ENCODE measurements around the gene HACD4. TPM values are rescaled to one million over a fixed set of nuclear protein-coding genes. Genes with fewer than 3 reads are reported as not detected.

The HACD4 gene
- polyA plus RNA-seq, 1 donor (not counting 4 experiments of a cell fraction or from before 2014, with no cell fraction given): 10.4 TPM

GRCh38 chr9:20988061-20988460 is 43.4 kb downstream of the HACD4 start:
- H3K9me1 ChIP-seq (ENCODE audit: control insufficient read depth, extremely low read depth, insufficient read depth, low read length): no peaks in the 10 kb centered on the region
- H4K20me1 ChIP-seq (ENCODE audit: control insufficient read depth, extremely low read depth, insufficient read depth, low read length): no peaks in the 10 kb centered on the region
- H3K4me1 ChIP-seq (ENCODE audit: control insufficient read depth, extremely low read depth, insufficient read depth, low read length): no peaks in the 10 kb centered on the region
- H3K79me2 ChIP-seq (ENCODE audit: control insufficient read depth, insufficient read depth, low read length): no peaks in the 10 kb centered on the region
- H3K27me3 ChIP-seq (ENCODE audit: control insufficient read depth, extremely low read depth, insufficient read depth, low read length): no peaks in the 10 kb centered on the region
- no peak overlapping the region for H2AFZ ChIP-seq (ENCODE audit: control insufficient read depth, low read length)
- no peak overlapping the region for H3K27ac ChIP-seq (ENCODE audit: control insufficient read depth, insufficient read depth, low read length)
- FAIRE-seq (no peak), DNase-seq (ENCODE audit: low read depth, low spot score) (no peak)
- no peak for TF ChIP-seq CTCF (optimal IDR thresholded peaks at IDR 0.05 in 1 of 3, IDR thresholded peaks at IDR 0.05 in 1 of 3, conservative IDR thresholded peaks at IDR 0.05 in 1 of 3; ENCODE audit: extremely low read depth in 1 of 3, insufficient read depth in 2 of 3, low read length in 3 of 3)
- no peak for TF ChIP-seq EZH2 (IDR thresholded peaks at IDR 0.05; ENCODE audit: low read length)
- no peaks in the 10 kb centered on the region for H3K9me3 ChIP-seq (ENCODE audit: control insufficient read depth, low read depth, low read length)
- dilution Hi-C loops (cut with MboI; ENCODE audit: extremely low pct_ligation_motif_present, low sequenced_read_pairs): no loop called here
- no peak overlapping the region for H3K4me2 ChIP-seq (ENCODE audit: control insufficient read depth, extremely low read depth, insufficient read depth, low read depth, low read length)
- no peak overlapping the region for H3K4me3 ChIP-seq (ENCODE audit: control insufficient read depth in 2 of 3, extremely low read depth in 1 of 3, insufficient read depth in 2 of 3, low read depth in 1 of 3, low read length in 3 of 3)
- H3K9ac ChIP-seq (ENCODE audit: control insufficient read depth, extremely low read depth, insufficient read depth, low read length): no peak overlapping the region
- peaks cover 0 to 4% of the 10 kb centered on the region in 2 experiments for H3K36me3 ChIP-seq (ENCODE audit: control insufficient read depth in 2 of 2, extremely low read depth in 1 of 2, insufficient read depth in 2 of 2, low read length in 2 of 2)

- TF ChIP-seq EZH2 (IDR thresholded peaks at IDR 0.05; ENCODE audit: low read length) (no peak), CTCF (optimal IDR thresholded peaks at IDR 0.05 in 1 of 3, IDR thresholded peaks at IDR 0.05 in 1 of 3, conservative IDR thresholded peaks at IDR 0.05 in 1 of 3; ENCODE audit: extremely low read depth in 1 of 3, insufficient read depth in 2 of 3, low read length in 3 of 3) (no peak)
- Histone ChIP-seq H4K20me1 (ENCODE audit: control insufficient read depth, extremely low read depth, insufficient read depth, low read length) (no peaks in the 10 kb centered on the region), H3K27ac (ENCODE audit: control insufficient read depth, insufficient read depth, low read length) (no peak overlapping the region), H3K79me2 (ENCODE audit: control insufficient read depth, insufficient read depth, low read length) (no peaks in the 10 kb centered on the region), H3K9ac (ENCODE audit: control insufficient read depth, extremely low read depth, insufficient read depth, low read length) (no peak overlapping the region), H2AFZ (ENCODE audit: control insufficient read depth, low read length) (no peak overlapping the region), H3K9me3 (ENCODE audit: control insufficient read depth, low read depth, low read length) (no peaks in the 10 kb centered on the region), H3K36me3 (ENCODE audit: control insufficient read depth in 2 of 2, extremely low read depth in 1 of 2, insufficient read depth in 2 of 2, low read length in 2 of 2) (peaks cover 0 to 6% of the 10 kb centered on the region in 2 experiments), H3K4me3 (ENCODE audit: control insufficient read depth in 2 of 3, extremely low read depth in 1 of 3, insufficient read depth in 2 of 3, low read depth in 1 of 3, low read length in 3 of 3) (no peak overlapping the region), H3K4me1 (ENCODE audit: control insufficient read depth, extremely low read depth, insufficient read depth, low read length) (no peaks in the 10 kb centered on the region), H3K9me1 (ENCODE audit: control insufficient read depth, extremely low read depth, insufficient read depth, low read length) (no peaks in the 10 kb centered on the region), H3K4me2 (ENCODE audit: control insufficient read depth, extremely low read depth, insufficient read depth, low read depth, low read length) (no peak overlapping the region), H3K27me3 (ENCODE audit: control insufficient read depth, extremely low read depth, insufficient read depth, low read length) (no peaks in the 10 kb centered on the region)
- dilution Hi-C loops (cut with MboI; ENCODE audit: extremely low pct_ligation_motif_present, low sequenced_read_pairs): no loop called here
- FAIRE-seq: no peak
- no peak for DNase-seq (ENCODE audit: low read depth, low spot score)
Measured at GRCh38 chr9:20987521-20987920, 43.9 kb downstream of the HACD4 start.
